Liver (tissue), 9 donors: Measurements from ENCODE around the gene PHOSPHO1. TPM values are rescaled to one million over a fixed set of nuclear protein-coding genes. Genes with fewer than 3 reads are reported as not detected.

Experiments used
- DNase-seq: peaks from one replicate; pipeline ENCODE4 v3.0.0-alpha.2; 2017; ENCODE audit warnings: low spot score
- H3K27ac ChIP-seq, 2 donors: one replicate each; pipeline ENCODE4 v1.7.0; 2013; ENCODE audit warnings: inconsistent platforms in 2 of 2, low read length in 2 of 2, control low read depth in 1 of 2, low read depth in 1 of 2, mild to moderate bottlenecking in 1 of 2
- H3K27me3 ChIP-seq, 4 donors: one replicate each; pipeline versions ENCODE4 v1.6.1 to v1.7.0; 2013; ENCODE audit warnings: low read length in 3 of 4, inconsistent platforms in 1 of 4, mild to moderate bottlenecking in 1 of 4, moderate library complexity in 1 of 4; ENCODE audit not compliant: control insufficient read depth in 4 of 4, insufficient read depth in 4 of 4
- H3K36me3 ChIP-seq, 4 donors: one replicate each; pipeline versions ENCODE4 v1.6.1 to v1.7.0; 2013; ENCODE audit warnings: low read length in 3 of 4, mild to moderate bottlenecking in 3 of 4, low read depth in 1 of 4, moderate library complexity in 1 of 4; ENCODE audit not compliant: control insufficient read depth in 4 of 4, insufficient read depth in 3 of 4
- H3K4me1 ChIP-seq, 4 donors: one replicate each; pipeline versions ENCODE4 v1.6.1 to v1.7.0; 2013; ENCODE audit warnings: low read length in 3 of 4, mild to moderate bottlenecking in 3 of 4, moderate library complexity in 1 of 4; ENCODE audit not compliant: control insufficient read depth in 4 of 4, insufficient read depth in 4 of 4
- H3K4me3 ChIP-seq, 3 donors: one replicate each; pipeline versions ENCODE4 v1.6.1 to v1.7.0; 2013; ENCODE audit warnings: low read length in 3 of 3, control low read depth in 1 of 3, low read depth in 1 of 3, mild to moderate bottlenecking in 1 of 3
- H3K9ac ChIP-seq, 2 donors: one replicate each; pipeline ENCODE4 v1.7.0; 2013; ENCODE audit warnings: low read length in 2 of 2, mild to moderate bottlenecking in 2 of 2, moderate library complexity in 2 of 2, control low read depth in 1 of 2, low read depth in 1 of 2
- H3K9me3 ChIP-seq, 4 donors: one replicate each; pipeline versions ENCODE4 v1.6.1 to v1.7.0; 2013; ENCODE audit warnings: low read length in 3 of 4; ENCODE audit not compliant: control insufficient read depth in 4 of 4
- ATF3 ChIP-seq: IDR thresholded peaks from 2 replicates; pipeline ENCODE4 v1.6.1; 2016; ENCODE audit warnings: antibody characterized with exemption
- CTCF ChIP-seq: fragments of 150-350 bp; IDR thresholded peaks from 2 replicates; pipeline ENCODE4 v1.5.1; 2017; ENCODE audit warnings: improper control_type of control experiment, low read depth, low read length; ENCODE audit not compliant: missing input control
- EGR1 ChIP-seq, 2 donors: IDR thresholded peaks; 2 replicates each; pipeline ENCODE4 v1.6.1; 2016 to 2018; ENCODE audit warnings: antibody characterized with exemption in 2 of 2, low read depth in 2 of 2
- FOXA1 ChIP-seq: IDR thresholded peaks from 2 replicates; pipeline ENCODE4 v1.6.1; 2016; ENCODE audit warnings: antibody characterized with exemption
- FOXA2 ChIP-seq: IDR thresholded peaks from 2 replicates; pipeline ENCODE4 v1.6.1; 2016; ENCODE audit warnings: antibody characterized with exemption
- GABPA ChIP-seq, 2 donors: IDR thresholded peaks in 1 of 2; conservative IDR thresholded peaks in 1 of 2; 2 replicates each; pipeline ENCODE4 v1.6.1; 2016; ENCODE audit warnings: antibody characterized with exemption in 2 of 2, mild to moderate bottlenecking in 1 of 2, moderate library complexity in 1 of 2
- HNF4A ChIP-seq, 2 donors: conservative IDR thresholded peaks; 2 replicates each; pipeline ENCODE4 v1.6.1; 2016; ENCODE audit warnings: antibody characterized with exemption in 2 of 2, mild to moderate bottlenecking in 2 of 2
- JUND ChIP-seq, 2 donors: IDR thresholded peaks; 2 replicates each; pipeline ENCODE4 v1.6.1; 2016; ENCODE audit warnings: antibody characterized with exemption in 2 of 2
- MAX ChIP-seq: IDR thresholded peaks from 2 replicates; pipeline ENCODE4 v1.6.1; 2016; ENCODE audit warnings: antibody characterized with exemption
- NR2F2 ChIP-seq: IDR thresholded peaks from 2 replicates; pipeline ENCODE4 v1.6.1; 2016; ENCODE audit warnings: antibody characterized with exemption
- RAD21 ChIP-seq, 2 donors: IDR thresholded peaks; 2 replicates each; pipeline ENCODE4 v1.6.1; 2016; ENCODE audit warnings: antibody characterized with exemption in 2 of 2, mild to moderate bottlenecking in 2 of 2
- REST ChIP-seq: IDR thresholded peaks from 2 replicates; pipeline ENCODE4 v1.6.1; 2016; ENCODE audit warnings: antibody characterized with exemption, mild to moderate bottlenecking
- RXRA ChIP-seq, 2 donors: IDR thresholded peaks; 2 replicates each; pipeline ENCODE4 v1.6.1; 2017 to 2018; ENCODE audit warnings: antibody characterized with exemption in 2 of 2, mild to moderate bottlenecking in 1 of 2
- YY1 ChIP-seq: IDR thresholded peaks from 2 replicates; pipeline ENCODE4 v1.6.1; 2016; ENCODE audit warnings: antibody characterized with exemption, mild to moderate bottlenecking
- ZBTB33 ChIP-seq: IDR thresholded peaks from 2 replicates; pipeline ENCODE4 v1.6.1; 2016; ENCODE audit warnings: antibody characterized with exemption
- WGBS: extraction: QIAGEN DNeasy Blood & Tissue Kit; methylation state at CpG from one replicate; pipeline ENCODE4 v1.1.7; 2013; 5-methylcytosine and 5-hydroxymethylcytosine counted together
- polyA plus RNA-seq, 2 donors: library from polyadenylated mRNA; stranded (reverse) in 1 of 2; unstranded in 1 of 2; fragments of 200-250 nt in 1 of 2; fragments of >200 nt in 1 of 2; fragmentation: Nextera tagmentation in 1 of 2; extraction: Ambion mirVana in 1 of 2; gene quantifications; one replicate each; pipeline versions ENCODE4 v1.2.1 to v1.2.3, GENCODE V29; 2013 to 2015
- total RNA-seq, 2 donors: library from RNA; depleted of rRNA; stranded (reverse); fragments of >200 nt; gene quantifications; one replicate each; pipeline ENCODE4 v1.2.3, GENCODE V29; 2014
- donor health status: healthy.
- donor health status: healthy.
- donor health status: healthy.
- donor health status: healthy.
- donor health status: healthy.

The PHOSPHO1 gene
- total and polyA plus RNA-seq, 4 donors = 0.22 to 99.4 (median 0.40) TPM

GRCh38 chr17:49249890-49250522, 19.4 kb upstream of the PHOSPHO1 start:
- TF ChIP-seq ATF3 (no peak), HNF4A (conservative IDR thresholded peaks at IDR 0.05) (no peak), FOXA1 (no peak), RXRA (IDR thresholded peaks at IDR 0.05) (no peak), REST (no peak), GABPA (IDR thresholded peaks at IDR 0.05 in 1 of 2, conservative IDR thresholded peaks at IDR 0.05 in 1 of 2) (no peak), JUND (IDR thresholded peaks at IDR 0.05) (no peak), EGR1 (IDR thresholded peaks at IDR 0.05; ENCODE audit: low read depth in 2 of 2) (no peak), NR2F2 (no peak), FOXA2 (no peak), MAX (no peak), YY1 (no peak), CTCF (no peak), RAD21 (IDR thresholded peaks at IDR 0.05) (no peak), ZBTB33 (no peak)
- Histone ChIP-seq H3K36me3 (no peaks in the 10 kb centered on the region), H3K9ac (no peak overlapping the region), H3K27me3 (no peaks in the 10 kb centered on the region), H3K9me3 (no peaks in the 10 kb centered on the region), H3K4me3 (no peak overlapping the region), H3K27ac (no peak overlapping the region), H3K4me1 (no peaks in the 10 kb centered on the region)
- 85% methylated on average over 12 of the region's 12 CpGs for WGBS
- no peak for DNase-seq
